HL-60/S4 (cell line): ENCODE measurements around the gene ZNF280B.
"Not testable (repeated sequence)": the region's sequence is repeated elsewhere in the genome, so short reads cannot be mapped to it uniquely, and the experiment has no call there.

Experiments used
- in situ Hi-C: fragments of 300-500 bp; cut with MboI; formaldehyde crosslinking; loops from 2 replicates; pipeline ENCODE4 v1.14.3; 2022; ENCODE audit warnings: low sequenced_read_pairs

Gene ZNF280B

DNA sequence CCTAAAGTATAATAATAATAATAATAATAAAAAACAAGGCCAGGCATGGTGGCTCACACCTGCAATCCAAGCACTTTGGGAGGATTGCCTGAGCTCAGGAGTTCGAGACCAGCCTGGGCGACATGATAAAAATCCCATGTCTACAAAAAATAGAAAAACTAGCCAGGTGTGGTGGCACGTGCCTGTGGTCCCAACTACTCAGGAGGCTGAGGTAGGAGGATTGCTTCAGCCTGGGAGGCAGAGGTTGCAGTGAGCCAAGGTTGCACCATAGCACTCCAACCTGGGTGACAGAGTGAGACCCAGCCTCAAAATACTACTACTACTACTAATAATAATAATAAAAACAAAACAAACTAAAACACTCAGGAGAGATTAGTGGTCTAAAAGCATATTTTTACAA is 27.1 kb upstream of the ZNF280B start:
- in situ Hi-C loops: no loop called here

DNA sequence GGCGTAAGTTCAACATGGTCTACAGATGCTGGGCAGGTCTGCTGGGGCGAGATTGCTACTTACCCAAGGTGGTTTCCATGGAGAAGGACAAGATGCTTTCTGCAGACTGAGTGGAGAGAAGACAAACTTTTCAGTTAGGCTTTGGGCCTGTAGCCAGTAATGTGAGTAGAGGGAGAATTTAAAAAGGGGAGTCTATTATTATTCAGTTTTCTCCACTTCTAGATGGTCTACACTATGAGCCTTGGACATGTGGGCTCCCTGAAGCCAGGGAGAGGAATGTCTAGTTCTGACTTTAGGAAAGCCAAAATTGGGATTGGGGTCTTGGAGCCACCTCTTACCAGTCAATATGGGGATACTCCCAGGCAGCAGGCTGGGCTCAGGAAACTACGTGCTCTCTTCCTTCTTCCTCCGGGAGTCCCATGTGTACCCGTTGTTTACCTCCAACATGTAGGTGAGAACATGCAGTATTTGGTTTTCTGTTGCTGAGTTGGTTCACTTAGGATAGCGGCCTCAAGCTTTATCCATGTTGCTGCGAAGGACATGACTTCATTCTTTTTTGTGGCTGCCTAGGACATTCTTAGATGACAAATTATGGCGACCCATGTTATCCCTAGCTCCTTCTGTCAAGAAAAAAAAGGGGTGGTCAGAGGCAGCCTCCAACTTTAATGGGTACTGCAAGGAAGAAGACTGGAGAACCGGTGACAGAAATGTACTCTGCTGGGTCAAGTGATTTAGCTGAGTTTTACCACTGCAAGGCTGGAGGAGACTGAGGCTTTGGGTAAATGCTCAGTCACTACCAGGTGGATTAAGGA is 26.3 kb upstream of the ZNF280B start:
- in situ Hi-C loops: no loop called here

DNA sequence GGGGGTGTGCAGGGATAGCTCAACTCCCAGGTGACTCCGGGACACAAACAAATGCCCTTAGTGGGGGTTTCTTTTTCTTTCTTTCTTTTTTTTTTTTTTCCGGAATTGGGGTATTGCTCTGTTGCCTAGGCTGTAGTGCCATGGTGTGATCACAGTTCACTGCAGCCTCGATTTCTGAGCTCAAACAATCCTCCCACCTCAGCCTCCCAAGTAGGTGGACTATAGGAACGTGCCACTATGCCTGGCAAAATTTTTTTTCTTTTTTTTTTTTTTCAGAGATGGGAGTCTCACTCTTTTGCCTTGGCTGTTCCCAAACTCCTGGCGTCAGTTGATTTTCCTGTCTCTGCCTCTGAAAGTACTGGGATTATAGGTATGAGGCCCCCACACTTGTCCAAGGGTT is 25.3 kb upstream of the ZNF280B start:
- in situ Hi-C loops: no loop called here

DNA sequence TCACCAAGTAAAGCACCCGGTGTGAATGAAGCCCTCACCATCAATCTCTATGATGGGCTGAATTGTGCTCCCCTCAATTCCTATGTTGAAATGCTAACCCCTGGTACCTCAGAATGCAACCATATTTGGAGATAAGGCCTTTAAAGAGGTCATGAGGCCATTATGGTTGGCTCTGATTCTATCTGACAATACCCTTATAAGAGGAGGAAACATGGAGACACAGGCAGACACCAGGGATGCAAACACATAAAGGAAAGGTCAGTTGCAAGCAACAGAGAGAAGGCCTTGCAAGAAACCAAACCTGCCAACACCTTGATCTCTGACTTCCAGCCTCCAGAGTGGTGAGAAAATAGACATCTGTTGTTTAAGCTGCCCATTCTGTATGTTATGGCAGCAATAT is 24.9 kb upstream of the ZNF280B start:
- in situ Hi-C loops: no loop called here

DNA sequence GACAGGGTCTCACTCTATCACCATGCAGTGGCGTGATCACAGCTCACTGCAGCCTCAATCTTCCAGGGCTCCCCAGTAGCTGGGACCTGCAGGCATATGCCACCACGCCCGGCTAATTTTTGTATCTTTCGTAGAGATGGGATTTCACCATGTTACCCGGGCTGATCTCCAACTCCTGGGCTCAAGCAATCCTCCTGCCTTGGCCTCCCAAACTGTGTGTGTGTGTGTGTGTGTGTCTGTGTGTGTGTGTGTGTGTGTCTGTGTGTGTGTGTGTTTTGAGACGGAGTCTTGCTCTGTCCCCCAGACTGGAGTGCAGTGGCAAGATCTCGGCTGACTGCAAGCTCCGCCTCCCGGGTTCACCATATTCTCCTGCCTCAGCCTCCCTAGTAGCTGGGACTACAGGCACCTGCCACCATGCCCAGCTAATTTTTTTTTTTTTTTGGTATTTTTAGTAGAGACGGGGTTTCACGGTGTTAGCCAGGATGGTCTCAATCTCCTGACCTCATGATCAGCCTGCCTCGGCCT is 24.1 kb upstream of the ZNF280B start:
- in situ Hi-C loops: not testable (repeated sequence)

DNA sequence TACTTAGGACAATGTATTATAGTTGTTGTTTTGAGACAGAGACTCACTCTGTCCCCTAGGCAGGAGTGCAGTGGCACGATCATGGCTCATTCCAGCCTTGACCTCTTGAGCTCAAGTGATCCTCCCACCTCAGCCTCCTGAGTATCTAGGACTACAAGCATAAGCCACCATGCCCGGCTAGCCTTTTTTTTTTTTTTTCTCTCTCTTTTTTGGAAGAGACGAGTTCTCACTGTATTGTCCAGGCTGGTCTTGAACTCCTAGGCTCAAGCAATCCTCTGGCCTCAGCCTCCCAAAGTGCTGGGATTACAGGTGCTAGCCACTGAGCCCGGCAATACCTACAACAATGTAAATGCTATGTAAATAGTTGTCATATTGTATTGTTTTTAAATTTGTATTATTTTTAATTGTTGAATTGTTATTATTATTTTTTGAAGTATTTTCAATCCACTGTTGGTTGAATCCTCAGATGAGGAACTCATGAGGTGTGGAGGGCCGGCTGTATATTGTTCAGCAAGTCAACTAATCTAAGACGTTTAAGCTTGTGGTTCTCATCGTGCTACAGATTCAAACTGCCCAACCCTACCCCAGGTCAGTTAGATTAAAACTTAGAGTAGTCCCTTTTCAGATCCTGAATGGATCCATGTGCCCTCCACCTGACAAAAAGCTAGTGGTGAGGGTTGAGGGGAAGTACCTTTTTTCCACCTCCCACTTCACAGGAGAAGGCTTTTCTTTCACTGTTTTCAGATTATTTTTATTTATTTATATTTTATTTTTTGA is 23.4 kb upstream of the ZNF280B start:
- in situ Hi-C loops: no loop called here

DNA sequence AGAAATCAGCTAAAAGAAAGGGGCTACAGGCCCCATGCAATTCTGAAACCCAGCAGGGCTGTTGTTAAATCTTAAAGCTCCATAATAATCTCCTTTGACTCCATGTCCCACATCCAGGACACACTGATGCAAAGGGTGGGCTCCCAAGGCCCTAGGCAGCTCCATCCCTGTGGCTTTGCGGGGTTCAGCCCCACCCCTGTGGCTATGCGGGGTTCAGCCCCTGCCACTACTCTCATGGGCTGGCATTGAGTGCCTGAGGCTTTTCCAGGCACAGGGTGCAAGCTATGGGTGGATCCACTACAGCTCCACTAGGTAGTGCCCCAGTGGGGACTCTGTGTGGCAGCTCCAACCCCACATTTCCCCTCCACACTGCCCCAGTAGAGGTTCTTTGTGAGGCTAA is 20.2 kb upstream of the ZNF280B start:
- in situ Hi-C loops: no loop called here

DNA sequence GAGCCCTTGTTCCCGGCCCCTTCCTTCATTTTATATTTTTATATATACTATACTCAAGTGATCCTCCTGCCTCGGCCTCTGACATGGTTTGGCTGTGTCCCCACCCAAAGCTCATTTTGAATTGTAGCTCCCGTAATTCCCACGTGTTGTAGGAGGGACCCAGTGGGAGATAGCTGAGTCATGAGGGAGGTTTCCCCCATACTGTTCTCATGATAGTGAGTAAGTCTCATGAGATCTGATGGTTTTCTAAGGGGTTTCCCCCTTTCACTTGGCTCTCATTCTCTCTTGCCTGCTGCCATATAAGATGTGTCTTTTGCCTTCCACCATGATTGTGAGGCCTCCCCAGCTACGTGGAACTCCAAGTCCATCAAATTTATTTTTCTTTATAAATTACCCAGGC is 18.8 kb upstream of the ZNF280B start:
- in situ Hi-C loops: no loop called here

DNA sequence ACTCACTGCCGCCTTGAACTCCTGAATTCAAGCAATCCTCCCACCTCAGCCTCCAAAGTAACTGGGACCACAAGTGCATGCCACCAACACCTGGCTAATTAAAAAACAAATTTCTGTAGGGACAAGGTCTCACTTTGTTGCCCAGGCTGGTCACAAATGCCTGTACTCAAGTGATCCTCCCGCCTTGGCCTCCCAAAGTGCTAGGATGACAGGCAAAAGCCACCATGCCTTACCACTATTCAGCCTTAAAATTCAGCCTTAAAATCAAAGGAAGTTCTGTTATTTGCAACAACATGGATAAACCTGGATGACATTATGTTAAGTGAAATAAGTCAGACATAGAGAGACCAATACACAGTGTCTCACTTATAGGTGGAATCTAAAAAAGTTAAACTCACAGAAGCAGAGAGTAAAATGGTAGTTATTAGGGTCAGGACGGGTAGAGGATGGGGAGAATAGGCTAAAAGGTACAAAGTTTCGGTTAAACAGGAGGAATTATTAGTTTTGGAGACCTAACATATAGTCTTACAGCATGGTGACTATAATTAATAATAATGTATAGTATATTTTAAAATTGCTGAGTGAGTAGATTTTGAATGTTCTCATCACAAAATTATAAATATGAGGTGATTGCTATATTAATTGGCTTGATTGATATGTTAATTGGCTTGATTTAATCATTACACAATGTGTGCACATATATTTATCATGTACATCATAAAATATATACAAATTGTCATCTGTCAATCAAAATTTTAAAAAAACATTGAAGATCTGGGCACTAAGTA is 17.8 kb upstream of the ZNF280B start:
- in situ Hi-C loops: no loop called here

DNA sequence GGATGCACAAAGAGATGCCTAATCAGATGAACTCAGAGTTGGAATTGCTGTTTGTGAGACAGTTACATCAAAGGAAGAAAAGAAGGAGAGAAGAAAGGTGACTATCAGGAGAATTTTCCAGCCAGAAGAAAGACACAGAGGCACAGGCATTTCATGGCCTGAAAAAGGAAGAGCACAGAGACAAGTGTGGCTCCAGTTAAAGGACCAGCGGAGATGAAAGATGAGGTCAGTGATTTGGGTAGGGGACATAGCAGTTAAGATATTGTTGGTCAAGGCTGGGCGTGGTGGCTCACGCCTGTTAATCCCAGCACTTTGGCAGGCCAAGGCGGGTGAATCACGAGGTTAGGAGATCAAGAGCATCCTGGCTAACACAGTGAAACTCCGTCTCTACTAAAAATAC is 15.0 kb upstream of the ZNF280B start:
- in situ Hi-C loops: no loop called here

DNA sequence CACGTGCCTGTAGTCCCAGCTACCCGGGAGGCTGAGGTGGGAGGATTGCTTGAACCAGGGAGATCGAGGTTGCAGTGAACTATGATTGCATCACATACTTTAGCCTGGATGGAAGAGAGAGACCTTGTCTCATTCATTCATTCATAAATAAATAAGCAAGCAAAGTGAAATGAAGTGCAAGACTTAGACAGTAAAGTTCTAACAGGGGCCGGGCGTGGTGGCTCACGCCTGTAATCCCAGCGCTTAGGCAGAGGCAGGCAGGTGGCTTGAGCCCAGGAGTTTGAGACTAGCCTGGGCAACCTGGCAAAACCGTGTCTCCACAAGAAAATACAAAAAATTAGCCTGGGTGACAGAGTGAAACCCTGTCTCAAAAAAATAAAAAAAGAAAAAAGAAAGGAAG is 13.1 kb upstream of the ZNF280B start:
- in situ Hi-C loops: no loop called here

DNA sequence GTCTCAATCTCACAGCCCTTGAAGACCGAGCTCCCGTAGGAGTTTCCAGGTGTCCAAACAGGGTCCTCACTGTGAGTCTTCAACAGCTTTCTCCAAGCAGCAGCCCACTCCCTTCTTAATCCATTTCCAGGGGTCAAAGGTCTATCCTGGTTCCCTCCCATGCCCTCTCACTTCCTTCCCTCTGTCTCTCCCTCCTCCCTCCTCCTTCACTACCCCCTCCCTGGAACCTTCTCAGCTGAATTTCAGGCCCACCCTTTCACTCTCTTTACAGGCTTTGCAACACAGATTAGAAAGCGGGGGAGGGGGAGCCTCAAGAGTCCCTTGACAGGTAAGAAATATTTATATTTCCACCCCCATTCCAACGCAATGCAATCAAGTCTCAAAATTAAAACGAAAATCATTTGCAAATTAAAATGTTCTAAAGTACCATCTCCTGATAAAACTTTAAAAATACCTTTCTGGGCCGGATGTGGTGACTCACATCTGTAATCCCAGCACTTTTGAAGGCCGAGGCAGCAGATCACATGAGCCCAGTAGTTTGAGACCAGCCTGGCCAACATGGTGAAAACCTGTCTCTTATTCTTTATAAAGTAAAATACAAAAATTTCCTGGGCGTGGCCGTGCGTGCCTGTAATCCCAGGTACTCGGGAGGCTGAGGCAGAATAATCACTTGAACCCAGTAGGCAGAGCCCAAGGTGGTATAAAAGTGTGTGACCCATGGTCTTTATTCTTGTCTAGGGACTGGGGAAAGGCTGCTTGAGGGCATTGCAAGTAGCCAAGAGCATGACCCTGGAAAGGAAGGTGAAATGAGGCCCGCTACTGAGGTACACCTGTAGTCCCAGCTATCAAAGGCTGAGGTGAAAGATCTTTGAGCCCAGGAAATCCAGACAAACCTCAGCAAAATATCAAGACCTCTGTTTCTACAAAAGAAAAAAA is 12.4 kb upstream of the ZNF280B start:
- in situ Hi-C loops: no loop called here

DNA sequence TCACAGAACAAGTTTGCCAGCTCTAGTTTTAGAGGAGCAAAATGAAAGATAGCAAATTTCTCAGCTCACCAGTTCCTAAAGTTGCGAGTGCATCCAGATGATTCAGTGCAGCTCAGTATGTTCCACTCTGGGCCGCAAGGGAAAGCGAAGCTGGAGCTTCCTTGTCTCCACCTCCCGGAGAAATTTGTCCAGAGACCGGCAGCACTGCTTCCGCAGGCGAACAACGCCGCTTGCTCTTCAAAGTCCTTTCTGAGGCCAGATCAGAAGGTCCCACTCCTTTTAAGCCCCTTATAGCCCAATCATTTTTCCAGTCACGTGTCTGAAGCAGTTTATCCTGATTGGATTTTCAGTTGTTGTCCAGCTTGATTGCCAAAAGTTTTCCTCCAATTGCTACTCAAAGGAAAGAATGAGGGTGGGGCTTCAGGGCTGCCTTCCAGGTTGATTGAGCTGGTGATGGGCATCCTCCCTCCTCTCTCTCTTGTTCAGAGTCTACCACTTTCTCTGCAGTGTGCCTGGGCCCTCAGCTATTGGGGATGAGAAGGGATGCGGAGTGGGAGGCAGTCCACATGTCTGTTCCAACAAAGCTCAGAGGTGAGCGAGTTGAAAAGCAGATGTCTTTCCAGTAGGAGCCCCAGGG is 11.6 kb upstream of the ZNF280B start, which contains the start of gene ZNF280A:
Gene ZNF280A (minus strand): TSS at position 251 of the 637 bp plus-strand sequence. CDS start 4,640 bp downstream, outside the sequence.
- in situ Hi-C loops: no loop called here

DNA sequence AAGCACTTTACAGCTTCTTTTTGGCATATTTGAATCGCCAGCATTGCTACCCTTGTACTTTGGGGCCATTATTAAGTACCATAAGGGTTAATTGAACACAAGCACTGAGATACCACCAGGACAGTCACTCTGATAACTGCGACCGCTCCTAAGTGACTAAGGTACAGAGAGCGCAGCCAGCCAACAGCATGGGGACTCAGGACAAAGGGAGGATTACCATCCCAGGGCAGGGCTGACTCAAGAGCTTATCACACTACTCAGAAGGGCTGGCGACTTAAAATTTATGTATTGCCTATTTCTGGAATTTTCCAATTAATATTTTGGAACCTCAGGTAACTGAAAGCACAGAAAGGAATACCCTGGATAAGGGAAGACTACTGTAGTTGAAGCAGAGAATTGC is 11.0 kb upstream of the ZNF280B start:
- in situ Hi-C loops: no loop called here

DNA sequence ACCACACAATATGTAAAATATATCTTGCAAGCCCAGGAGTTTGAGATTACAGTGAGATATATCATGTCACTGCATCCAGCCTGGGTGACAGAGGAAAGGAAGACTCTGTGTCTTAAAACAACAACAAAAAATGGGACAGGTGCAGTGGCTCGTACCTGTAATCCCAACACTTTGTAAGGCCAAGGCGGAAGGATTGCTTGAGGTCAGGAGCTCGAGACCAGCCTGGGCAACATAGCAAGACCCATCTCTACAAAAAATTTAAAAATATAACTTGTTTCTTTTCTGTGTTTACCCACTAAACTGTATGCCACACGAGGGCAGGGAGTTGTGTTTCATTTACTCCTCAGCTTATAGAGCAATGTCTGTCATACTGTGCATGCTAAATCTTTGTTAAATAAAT is 8.4 kb upstream of the ZNF280B start:
- in situ Hi-C loops: no loop called here

DNA sequence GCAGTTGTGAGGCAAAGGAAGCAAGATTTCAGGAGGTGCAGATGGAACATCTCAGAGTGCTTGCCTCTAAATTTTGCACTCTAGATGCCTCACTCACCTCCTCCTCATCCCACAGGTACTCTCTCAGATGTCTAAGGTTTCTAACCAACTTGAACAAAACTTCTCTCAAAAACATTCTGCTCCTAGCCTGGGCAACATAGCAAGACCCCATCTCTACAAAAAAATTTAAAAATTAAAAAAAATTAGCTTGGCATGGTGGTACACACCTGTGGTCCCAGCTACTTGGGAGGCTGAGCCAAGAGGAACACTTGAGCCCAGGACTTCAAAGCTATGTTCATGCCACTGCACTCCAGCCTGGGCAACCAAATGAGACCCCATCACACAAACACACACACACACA is 7.3 kb upstream of the ZNF280B start:
- in situ Hi-C loops: no loop called here

DNA sequence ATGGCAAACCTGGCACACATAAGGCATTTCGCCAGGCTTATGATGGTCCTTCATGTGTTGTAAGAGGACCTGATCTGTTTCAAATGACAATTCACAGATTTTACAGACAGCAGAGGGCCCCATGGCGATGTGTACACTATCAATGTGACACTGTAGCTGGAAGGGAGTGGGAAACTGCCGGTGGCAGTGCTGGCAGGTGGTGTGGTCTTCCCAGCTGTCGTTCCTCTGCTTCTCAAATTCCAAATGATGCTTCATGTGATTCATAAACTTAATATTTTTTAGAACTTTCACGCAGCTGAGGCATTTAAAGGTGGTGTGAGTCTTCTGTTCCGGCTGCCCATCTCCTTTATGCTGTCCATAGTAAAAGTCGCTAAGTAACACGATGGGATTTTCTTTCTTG is 5.9 kb upstream of the ZNF280B start:
- in situ Hi-C loops: not testable (repeated sequence)

DNA sequence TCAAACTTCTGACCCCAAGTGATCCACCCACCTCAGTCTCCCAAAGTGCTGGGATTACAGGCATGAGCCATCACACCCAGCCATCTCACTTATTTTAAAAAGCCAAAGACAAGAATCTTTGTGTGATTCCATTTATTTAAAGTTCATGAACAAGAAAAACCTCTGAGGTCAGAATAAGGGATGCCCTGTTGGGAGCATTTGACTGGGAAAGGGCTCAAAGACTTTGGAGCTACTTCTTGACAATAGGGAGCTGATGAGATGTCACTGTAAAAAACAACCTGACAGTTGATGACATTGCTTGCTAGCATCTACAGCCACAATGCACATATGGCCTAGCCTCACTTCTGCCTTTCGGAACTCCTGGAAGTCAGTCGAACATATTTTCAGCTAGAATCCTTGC is 5.1 kb upstream of the ZNF280B start:
- in situ Hi-C loops: no loop called here

DNA sequence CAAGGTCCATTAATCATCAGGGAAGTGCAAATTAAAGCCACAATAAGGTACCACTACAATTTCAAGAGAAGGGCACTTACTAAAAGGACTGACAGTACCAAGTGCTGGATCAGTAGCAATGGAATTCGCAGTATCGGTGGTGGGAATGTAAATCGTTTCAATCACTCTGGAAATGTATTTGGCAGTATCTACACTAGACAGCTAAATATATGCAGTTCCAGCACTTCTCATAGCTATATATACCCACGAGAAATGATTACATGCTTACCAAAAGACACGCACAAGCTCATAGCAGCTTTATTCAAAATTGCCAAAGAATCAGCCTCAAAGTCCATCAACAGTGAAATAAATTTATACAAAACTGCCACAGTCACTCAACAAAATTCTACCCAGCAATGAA is 4.4 kb upstream of the ZNF280B start:
- in situ Hi-C loops: no loop called here

DNA sequence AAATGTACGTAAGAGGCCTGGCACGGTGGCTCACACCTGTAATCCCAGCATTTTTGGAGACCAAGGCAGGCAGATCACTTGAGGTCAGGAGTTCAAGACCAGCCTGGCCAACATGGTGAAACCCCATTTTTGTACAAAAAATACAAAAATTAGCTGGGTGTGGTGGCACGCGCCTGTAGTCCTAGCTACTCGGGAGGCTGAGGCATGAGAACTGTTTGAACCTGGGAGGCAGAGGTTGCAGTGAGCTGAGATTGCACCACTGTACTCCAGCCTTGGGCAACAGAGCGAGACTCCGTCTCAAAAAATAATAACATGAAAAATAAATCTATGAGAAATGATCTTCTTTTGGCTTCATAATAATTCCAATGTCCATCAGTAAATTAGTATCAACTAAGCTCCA is 2.3 kb upstream of the ZNF280B start:
- in situ Hi-C loops: not testable (repeated sequence)
